Mesangial cell (primary cell): ENCODE data around the gene SCCPDH. TPM values are rescaled to one million over a fixed set of nuclear protein-coding genes. Genes with fewer than 3 reads are reported as not detected.

ENCODE experiments used
- total RNA-seq: library from RNA; depleted of rRNA; stranded (reverse); fragments of >200 nt; gene quantifications from 2 replicates; pipeline ENCODE4 v1.2.3, GENCODE V29; 2015

SCCPDH gene, protein sequence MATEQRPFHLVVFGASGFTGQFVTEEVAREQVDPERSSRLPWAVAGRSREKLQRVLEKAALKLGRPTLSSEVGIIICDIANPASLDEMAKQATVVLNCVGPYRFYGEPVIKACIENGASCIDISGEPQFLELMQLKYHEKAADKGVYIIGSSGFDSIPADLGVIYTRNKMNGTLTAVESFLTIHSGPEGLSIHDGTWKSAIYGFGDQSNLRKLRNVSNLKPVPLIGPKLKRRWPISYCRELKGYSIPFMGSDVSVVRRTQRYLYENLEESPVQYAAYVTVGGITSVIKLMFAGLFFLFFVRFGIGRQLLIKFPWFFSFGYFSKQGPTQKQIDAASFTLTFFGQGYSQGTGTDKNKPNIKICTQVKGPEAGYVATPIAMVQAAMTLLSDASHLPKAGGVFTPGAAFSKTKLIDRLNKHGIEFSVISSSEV
- 34.7 and 48.0 TPM in 2 replicates for total RNA-seq

GRCh38 chr1:246724016-246724730 lies at the start of gene SCCPDH:
SCCPDH (plus strand) TSS chr1:246724409; CDS start chr1:246724423, 14 bp downstream.

Other genes starting within 250 kb of the SCCPDH start
- 18.1 and 21.4 TPM in 2 replicates for gene SMYD3, start 217.1 kb upstream of the SCCPDH start, total RNA-seq
- gene TFB2M, start 158.1 kb upstream of the SCCPDH start, total RNA-seq: 8.2 and 8.6 TPM in 2 replicates
- gene CNST, start 158.0 kb upstream of the SCCPDH start, total RNA-seq: 5.1 and 8.4 TPM in 2 replicates
- gene AHCTF1, start 207.5 kb downstream of the SCCPDH start, total RNA-seq: 10.6 and 18.9 TPM in 2 replicates